GM21619 (cell line): ENCODE results near the gene CFAP70.

Experiments used
- ATAC-seq: cut with Tn5 transposase; IDR thresholded peaks from one replicate; pipeline ENCODE4 v1.9.1; 2021; ENCODE audit not compliant: unreplicated experiment

CFAP70 gene

DNA sequence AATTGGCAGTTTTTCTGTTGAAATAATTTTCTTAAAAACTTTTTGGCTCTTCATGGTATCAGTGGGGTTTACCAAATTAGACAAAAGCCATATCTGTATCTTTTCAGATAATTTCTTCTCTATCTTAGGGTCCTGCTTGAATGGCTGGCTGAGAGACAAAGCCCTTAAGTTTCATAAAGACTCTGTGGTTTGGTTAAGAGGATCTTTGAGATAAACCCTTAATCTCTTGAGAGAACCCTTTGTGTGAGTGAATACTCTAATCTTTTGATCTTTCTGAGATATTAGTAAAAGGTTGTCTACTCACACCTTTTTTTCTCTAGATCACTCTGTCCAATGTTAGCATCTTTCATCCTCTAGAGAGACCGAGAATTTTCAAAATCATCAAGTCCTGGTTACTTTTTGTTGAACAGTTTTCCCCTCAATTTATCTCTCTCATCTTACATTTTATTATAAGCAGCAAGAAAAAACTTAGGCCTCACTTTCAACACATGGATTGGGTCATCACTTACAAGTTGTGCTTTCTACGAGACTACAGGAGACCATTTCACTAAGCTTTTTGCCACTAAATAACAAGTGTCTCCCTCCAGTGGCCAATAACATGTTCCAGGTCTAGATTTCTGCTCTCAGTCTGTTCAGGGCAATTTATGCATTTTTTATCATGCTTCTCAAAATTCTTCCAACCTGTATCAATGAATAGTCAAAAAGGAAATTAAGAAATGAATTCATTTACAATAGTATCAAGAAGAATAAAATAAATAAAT, 140.1 kb downstream of the CFAP70 start:
- no peak for ATAC-seq

DNA sequence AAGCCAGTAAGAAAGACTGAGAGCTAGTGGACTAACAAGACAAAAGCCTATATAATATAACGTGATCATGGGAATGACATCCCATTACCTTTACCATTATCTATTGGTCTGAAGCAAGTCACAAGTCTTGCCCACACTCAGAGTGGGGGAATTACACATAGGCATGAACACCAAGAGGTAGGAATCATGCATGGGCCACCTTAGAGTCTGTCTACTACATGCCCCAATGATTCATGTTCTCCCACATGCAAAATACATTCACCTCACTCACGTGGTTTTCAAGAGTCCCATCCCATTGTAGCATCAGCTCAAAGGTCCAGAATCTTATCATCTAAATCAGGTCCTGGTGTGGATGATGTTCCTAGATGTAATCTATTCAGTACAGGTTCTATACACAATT, 141.0 kb downstream of the CFAP70 start:
- no peak for ATAC-seq

DNA sequence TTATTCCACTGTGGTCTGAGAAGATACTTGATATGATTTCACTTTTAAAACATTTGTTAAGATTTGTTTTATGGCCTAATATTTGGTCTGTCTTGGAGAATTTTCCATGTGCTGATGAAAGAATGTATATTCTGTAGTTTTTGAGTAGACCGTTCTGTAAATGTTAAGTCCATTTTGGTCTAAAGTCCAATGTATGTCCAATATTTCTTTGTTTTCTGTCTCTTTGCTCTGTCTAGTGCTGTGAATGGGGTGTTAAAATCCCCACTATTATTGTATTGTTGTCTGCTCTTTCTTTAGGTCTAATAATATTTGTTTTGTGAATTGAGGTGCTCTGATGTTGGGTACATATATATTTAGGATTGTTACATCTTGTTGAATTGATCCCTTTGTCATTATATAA, 142.9 kb downstream of the CFAP70 start:
- no peak for ATAC-seq

- no peak for ATAC-seq
Measured at GRCh38 chr10:73211106-73211811, 147.4 kb downstream of the CFAP70 start.

DNA sequence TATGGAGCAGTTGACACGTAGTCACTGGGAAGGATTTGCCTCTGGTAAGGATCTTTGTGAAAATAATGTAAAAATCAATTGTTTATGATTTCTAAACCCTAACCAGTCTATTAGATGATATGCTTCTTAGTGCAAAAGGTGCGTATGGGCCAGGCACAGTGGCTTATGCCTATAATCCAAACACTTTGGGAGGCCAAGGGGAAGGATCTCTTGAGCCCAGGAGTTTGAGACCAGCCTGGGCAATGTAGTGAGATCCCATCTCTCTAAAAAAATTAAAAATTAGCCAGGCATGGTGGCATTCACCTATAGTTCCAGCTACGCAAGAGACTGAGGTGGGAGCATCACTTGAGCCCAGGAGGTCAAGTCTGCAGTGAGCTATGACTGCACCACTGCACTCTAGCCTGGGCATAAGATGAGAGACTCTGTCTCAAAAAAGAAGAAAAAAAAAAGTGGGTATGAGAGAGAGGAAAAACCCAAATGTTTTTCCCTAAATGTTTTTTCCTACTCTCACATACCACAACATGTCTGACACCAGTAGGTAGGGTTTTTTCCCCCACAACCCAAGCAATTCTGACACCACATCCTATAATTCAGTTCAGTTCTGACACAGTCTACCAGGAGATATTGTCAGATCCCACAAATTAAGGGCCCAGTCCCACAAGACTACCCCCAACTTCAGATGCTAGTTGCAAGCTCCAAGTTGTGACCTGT, 148.1 kb downstream of the CFAP70 start:
- ATAC-seq, result no peak

DNA sequence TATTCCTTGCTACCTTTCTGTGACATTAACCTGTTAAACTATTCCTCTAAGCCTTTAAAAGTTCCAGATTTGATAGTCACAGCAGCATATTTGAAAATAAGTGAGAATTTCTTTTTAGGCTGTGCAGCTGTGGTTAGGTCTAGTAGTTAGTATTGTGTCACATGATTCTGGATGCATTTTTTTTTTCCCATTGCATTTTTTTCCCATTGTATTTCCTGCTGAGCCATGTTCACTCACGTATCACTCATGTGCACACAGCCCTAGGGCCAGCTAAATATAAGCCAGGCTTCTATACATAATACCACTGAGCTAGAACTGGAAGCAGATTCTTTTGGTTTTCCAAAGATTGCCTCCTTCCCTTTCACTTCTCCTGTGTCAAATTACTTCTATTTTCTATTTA, 149.0 kb downstream of the CFAP70 start:
- ATAC-seq, result no peak

DNA sequence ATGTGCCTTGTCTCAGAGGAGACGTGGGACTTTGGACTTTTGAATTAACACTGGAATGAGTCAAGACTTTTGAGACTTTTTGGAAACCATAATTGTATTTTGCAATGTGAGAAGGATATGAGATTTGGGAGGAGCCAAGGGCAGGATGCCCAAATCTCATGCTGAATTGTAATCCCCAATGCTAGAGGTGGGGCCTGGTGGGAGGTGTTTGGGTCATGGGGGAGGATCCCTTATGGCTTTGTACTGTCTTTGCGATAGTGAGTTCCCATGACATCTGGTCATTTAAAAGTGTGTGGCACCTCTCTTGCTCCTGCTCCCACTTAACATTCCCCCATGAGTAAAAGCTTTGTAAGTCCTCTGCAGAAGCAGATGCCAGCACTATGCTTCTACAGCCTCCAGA, 150.8 kb downstream of the CFAP70 start:
- ATAC-seq, result no peak

DNA sequence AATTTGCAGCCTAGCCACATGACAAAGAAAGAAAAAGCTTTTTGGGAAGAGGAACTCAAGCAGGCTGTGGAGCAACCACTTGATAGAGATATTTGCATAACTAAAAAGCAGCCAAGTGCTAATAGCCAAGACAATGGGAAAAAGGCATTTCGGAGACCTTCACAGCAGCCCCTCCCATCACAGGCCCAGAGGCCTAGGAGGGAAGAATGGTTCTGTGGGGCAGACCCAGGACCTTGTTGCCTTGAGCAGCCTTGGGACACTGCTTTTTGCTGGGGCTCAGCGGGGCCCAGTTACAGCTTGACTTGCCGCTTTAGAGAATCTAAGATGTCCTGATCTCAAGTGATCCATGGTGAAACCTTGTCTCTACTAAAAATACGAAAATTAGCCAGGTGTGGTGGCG, 152.3 kb downstream of the CFAP70 start:
- no peak for ATAC-seq

- no peak for ATAC-seq
Measured at GRCh38 chr10:73205890-73206289, 152.8 kb downstream of the CFAP70 start.

- no peak for ATAC-seq
Measured at GRCh38 chr10:73205081-73205480, 153.6 kb downstream of the CFAP70 start.
